H1 (cell line): ENCODE data around the gene SPP1. TPM values are rescaled to one million over a fixed set of nuclear protein-coding genes. Genes with fewer than 3 reads are reported as not detected.

ENCODE experiments used
- CTCF ChIA-PET: fragments of 300-600 bp; sonication (Branson Sonifier 250); formaldehyde crosslinking; loops from one replicate; lab custom pipeline; 2021; ENCODE audit not compliant: partially characterized antibody; lab: Charles Lee
- POLR2A ChIA-PET: fragments of 300-600 bp; sonication (Branson Sonifier 250); formaldehyde crosslinking; loops from one replicate; lab custom pipeline; 2021; ENCODE audit warnings: inconsistent platforms; ENCODE audit not compliant: partially characterized antibody; lab: Charles Lee
- DNase-seq, 2 experiments: peaks; one replicate each; pipeline versions ENCODE4 v3.0.0 to v3.0.0-alpha.2; 2010 to 2022; ENCODE audit warnings: low spot score in 2 of 2, low read depth in 1 of 2, mixed read lengths in 1 of 2
- FAIRE-seq: peaks from 2 replicates; lab custom pipeline; 2011; peaks lifted over from hg19 to GRCh38; lab: Jason Lieb, UNC
- H2AFZ ChIP-seq: 2 replicates; pipeline ENCODE4 v1.8.1; 2012; ENCODE audit warnings: low read length, inconsistent platforms
- H2AK5ac ChIP-seq: 2 replicates; pipeline ENCODE4 v1.6.1; 2013; ENCODE audit warnings: low read depth, low read length
- H2BK120ac ChIP-seq: replicated peaks from 2 replicates; pipeline ENCODE3; 2013; ENCODE audit warnings: low read depth, low read length, inconsistent platforms
- H2BK12ac ChIP-seq: 2 replicates; pipeline ENCODE4 v1.6.1; 2013; ENCODE audit warnings: low read depth, low read length
- H2BK15ac ChIP-seq: 2 replicates; pipeline ENCODE4 v1.6.1; 2013; ENCODE audit warnings: low read length
- H2BK20ac ChIP-seq: 2 replicates; pipeline ENCODE4 v1.6.1; 2013; ENCODE audit warnings: low read length
- H2BK5ac ChIP-seq: 2 replicates; pipeline ENCODE4 v1.6.1; 2013; ENCODE audit warnings: low read depth, low read length
- H3K14ac ChIP-seq: 2 replicates; pipeline ENCODE4 v1.6.1; 2013; ENCODE audit warnings: inconsistent platforms; ENCODE audit not compliant: insufficient read length
- H3K18ac ChIP-seq: 2 replicates; pipeline ENCODE4 v1.6.1; 2013; ENCODE audit warnings: low read length; ENCODE audit errors: extremely low read depth
- H3K23ac ChIP-seq: 2 replicates; pipeline ENCODE4 v1.6.1; 2013; ENCODE audit warnings: inconsistent platforms; ENCODE audit not compliant: insufficient read length
- H3K23me2 ChIP-seq: 2 replicates; pipeline ENCODE4 v1.6.1; 2013; ENCODE audit warnings: low read depth, low read length
- H3K27ac ChIP-seq: 2 replicates; pipeline ENCODE4 v1.6.1; 2011; ENCODE audit warnings: low read depth, low read length, inconsistent platforms
- H3K27me3 ChIP-seq, 4 experiments: replicated peaks in 1 of 4; 1 replicate in 1 of 4; 2 replicates in 3 of 4; pipeline versions ENCODE4 v1.6.1 to v1.8.1; 2011 to 2013; ENCODE audit warnings: low read length in 3 of 4, mild to moderate bottlenecking in 3 of 4, inconsistent platforms in 2 of 4, mixed read lengths in 2 of 4, moderate library complexity in 1 of 4; ENCODE audit not compliant: control insufficient read depth in 3 of 4, insufficient read depth in 3 of 4; ENCODE audit errors: extremely low read depth in 1 of 4
- H3K36me3 ChIP-seq, 4 experiments: 2 replicates each; pipeline versions ENCODE4 v1.6.1 to v1.8.1; 2011 to 2013; ENCODE audit warnings: mild to moderate bottlenecking in 4 of 4, low read length in 3 of 4, moderate library complexity in 2 of 4, control low read depth in 1 of 4, inconsistent platforms in 1 of 4; ENCODE audit not compliant: insufficient read depth in 4 of 4, control insufficient read depth in 2 of 4
- H3K4ac ChIP-seq: replicated peaks from 2 replicates; pipeline ENCODE3; 2013; ENCODE audit warnings: low read length, low read depth, mixed read lengths, inconsistent platforms; ENCODE audit not compliant: insufficient read length
- H3K4me1 ChIP-seq, 4 experiments: replicated peaks in 1 of 4; 1 replicate in 1 of 4; 2 replicates in 3 of 4; pipeline versions ENCODE4 v1.6.1 to v1.8.1; 2011 to 2013; ENCODE audit warnings: low read length in 3 of 4, inconsistent platforms in 2 of 4, mixed read lengths in 1 of 4; ENCODE audit not compliant: insufficient read depth in 4 of 4, control insufficient read depth in 3 of 4
- H3K4me2 ChIP-seq, 2 experiments: 2 replicates each; pipeline versions ENCODE4 v1.6.1 to v1.8.1; 2011 to 2013; ENCODE audit warnings: low read depth in 2 of 2, low read length in 2 of 2, control low read depth in 1 of 2, inconsistent platforms in 1 of 2, mild to moderate bottlenecking in 1 of 2; ENCODE audit not compliant: insufficient read depth in 1 of 2
- H3K4me3 ChIP-seq, 4 experiments: fragments of 200-600, 300-600 bp in 1 of 4; sonication (generic), shearing (Covaris generic), sonication (Bioruptor Twin) in 1 of 4; 2 replicates each; pipeline versions ENCODE4 v1.5.1 to v1.8.1; 2011 to 2016; ENCODE audit warnings: low read length in 4 of 4, low read depth in 3 of 4, control low read depth in 2 of 4, inconsistent platforms in 2 of 4, mild to moderate bottlenecking in 2 of 4, mixed read lengths in 1 of 4, moderate library complexity in 1 of 4; ENCODE audit not compliant: insufficient read depth in 2 of 4; ENCODE audit errors: extremely low read depth in 1 of 4
- H3K56ac ChIP-seq: replicated peaks from 2 replicates; pipeline ENCODE3; 2013; ENCODE audit warnings: low read depth, mild to moderate bottlenecking, mixed read lengths, low read length, inconsistent platforms; ENCODE audit not compliant: insufficient read length
- H3K79me1 ChIP-seq: 2 replicates; pipeline ENCODE4 v1.6.1; 2013; ENCODE audit warnings: low read depth, low read length, control low read depth
- H3K79me2 ChIP-seq, 2 experiments: 2 replicates each; pipeline versions ENCODE4 v1.6.1 to v1.8.1; 2012 to 2013; ENCODE audit warnings: low read length in 2 of 2, mild to moderate bottlenecking in 2 of 2, inconsistent platforms in 1 of 2; ENCODE audit not compliant: insufficient read depth in 2 of 2, control insufficient read depth in 1 of 2
- H3K9ac ChIP-seq, 4 experiments: replicated peaks in 1 of 4; 1 replicate in 1 of 4; 2 replicates in 3 of 4; pipeline versions ENCODE4 v1.6.1 to v1.8.1; 2011 to 2013; ENCODE audit warnings: low read depth in 3 of 4, low read length in 3 of 4, control low read depth in 2 of 4, mild to moderate bottlenecking in 2 of 4, moderate library complexity in 2 of 4, inconsistent platforms in 1 of 4; ENCODE audit errors: extremely low read depth in 1 of 4
- H3K9me3 ChIP-seq, 2 experiments: 2 replicates each; pipeline versions ENCODE4 v1.6.1 to v1.8.1; 2012 to 2013; ENCODE audit warnings: mild to moderate bottlenecking in 2 of 2, moderate library complexity in 2 of 2, control low read depth in 1 of 2, inconsistent platforms in 1 of 2, low read depth in 1 of 2, low read length in 1 of 2, mixed read lengths in 1 of 2; ENCODE audit not compliant: insufficient read depth in 2 of 2
- H4K20me1 ChIP-seq, 2 experiments: replicated peaks in 1 of 2; 2 replicates each; pipeline versions ENCODE3 to v1.8.1; 2011 to 2013; ENCODE audit warnings: inconsistent platforms in 2 of 2, low read length in 2 of 2, mild to moderate bottlenecking in 1 of 2; ENCODE audit not compliant: insufficient read depth in 2 of 2, control insufficient read depth in 1 of 2
- H4K5ac ChIP-seq: 2 replicates; pipeline ENCODE4 v1.6.1; 2013; ENCODE audit warnings: low read length, low read depth, mixed read lengths, inconsistent platforms; ENCODE audit not compliant: insufficient read length
- H4K8ac ChIP-seq: 2 replicates; pipeline ENCODE4 v1.8.0; 2013; ENCODE audit warnings: mild to moderate bottlenecking, moderate library complexity, low read length, inconsistent platforms; ENCODE audit not compliant: insufficient read depth; ENCODE audit errors: extremely low read depth
- H4K91ac ChIP-seq: replicated peaks from 2 replicates; pipeline ENCODE3; 2013; ENCODE audit warnings: low read length, mixed read lengths, inconsistent platforms; ENCODE audit not compliant: insufficient read length
- SP1 ChIP-seq: IDR thresholded peaks from 2 replicates; pipeline ENCODE4 v1.6.1; 2011; ENCODE audit warnings: low read depth, low read length
- TEAD4 ChIP-seq: IDR thresholded peaks from 2 replicates; pipeline ENCODE4 v1.6.1; 2012; ENCODE audit warnings: low read depth, low read length, inconsistent platforms, mixed read lengths
- WGBS, 2 experiments: shearing (Covaris generic) in 1 of 2; methylation state at CpG; one replicate each; pipeline versions ENCODE4 v1.1.6 to v1.1.7; 2013 to 2015; ENCODE audit warnings: low lambda C conversion rate in 2 of 2, mixed read lengths in 2 of 2, inconsistent platforms in 1 of 2, low coverage in 1 of 2, missing lambda C conversion rate in 1 of 2; ENCODE audit not compliant: insufficient replicate concordance in 2 of 2, insufficient coverage in 1 of 2, insufficient read length in 1 of 2; ENCODE audit errors: extremely low coverage in 1 of 2, missing lambda C conversion rate in 1 of 2; 5-methylcytosine and 5-hydroxymethylcytosine counted together
- polyA plus RNA-seq, 7 experiments: library from polyadenylated mRNA; depleted of rRNA in 3 of 7; stranded (reverse) in 5 of 7; unstranded in 2 of 7; fragments of >200 nt in 5 of 7; fragments of 200-250 nt in 2 of 7; gene quantifications; 1 replicate in 5 of 7; 2 replicates in 1 of 7; 4 replicates in 1 of 7; pipeline versions ENCODE4 v1.2.1 to v1.2.3, GENCODE V29; 2011 to 2013; ENCODE audit warnings: missing spikeins in 2 of 7, mixed read lengths in 2 of 7
- total RNA-seq: library from RNA; stranded (reverse); fragmentation: NEBNext Ultra II Directional; extraction: Animal tissue kit (Norgen Biotek cat#: 25700); gene quantifications from 2 replicates; pipeline ENCODE4 v1.2.1, GENCODE V29; 2021

The SPP1 gene
- total and polyA plus RNA-seq, 2 of the 8 experiments (the other 6 are each of a cell fraction or from before 2014, with no cell fraction given): 13.7 to 26.5 TPM

GRCh38 chr4:88002786-88003185, 27.3 kb downstream of the SPP1 start:
- H4K20me1 ChIP-seq: no peaks in the 10 kb centered on the region
- H4K91ac ChIP-seq: no peak overlapping the region
- H3K79me2 ChIP-seq: no peaks in the 10 kb centered on the region
- H3K56ac ChIP-seq: no peak overlapping the region
- H3K4ac ChIP-seq: no peak overlapping the region
- H3K23ac ChIP-seq: no peak overlapping the region
- H3K9me3 ChIP-seq: no peaks in the 10 kb centered on the region
- no peak overlapping the region for H2AK5ac ChIP-seq
- no peak overlapping the region for H2BK15ac ChIP-seq
- peaks cover 0 to 7% (median 5%) of the 10 kb centered on the region in 4 experiments; a peak in 5 of 7 replicates for H3K4me1 ChIP-seq
- no peak overlapping the region for H2BK12ac ChIP-seq
- 95% methylated on average over 4 of the region's 4 CpGs; no CpG with 5 or more reads in 1 of the 2 experiments for WGBS, 2 experiments
- H3K18ac ChIP-seq: no peak overlapping the region
- H2BK20ac ChIP-seq: no peak overlapping the region
- no peak for DNase-seq
- no peaks in the 10 kb centered on the region for H3K79me1 ChIP-seq
- H3K27me3 ChIP-seq: peaks cover 0 to 4% (median 0%) of the 10 kb centered on the region in 4 experiments; a peak in 3 of 7 replicates
- no peak overlapping the region for H3K9ac ChIP-seq
- no peak overlapping the region for H4K5ac ChIP-seq
- H3K23me2 ChIP-seq: peaks cover 5% of the 10 kb centered on the region; the same call in 1 of the 2 replicates
- no peak overlapping the region for H3K4me3 ChIP-seq
- no peak overlapping the region for H2BK120ac ChIP-seq
- no peak overlapping the region for H3K4me2 ChIP-seq
- no peak overlapping the region for H3K27ac ChIP-seq
- CTCF ChIA-PET: interaction anchor here (1.7 kb wide), 1 partner anchor 17 kb away, joined by 6 read pairs; no protein-coding TSS in a partner anchor
- H2AFZ ChIP-seq: no peak overlapping the region
- H3K14ac ChIP-seq: no peak overlapping the region
- POLR2A ChIA-PET: no interaction called here
- no peak overlapping the region for H2BK5ac ChIP-seq
- no peak overlapping the region for H4K8ac ChIP-seq
- H3K36me3 ChIP-seq: no peaks in the 10 kb centered on the region
- FAIRE-seq: no peak
- no peak for TF ChIP-seq TEAD4
- TF ChIP-seq SP1: no peak
